ENCODE data around the gene SSBP3.
"Not testable (repeated sequence)": the region's sequence is repeated elsewhere in the genome, so short reads cannot be mapped to it uniquely, and the experiment has no call there.

The SSBP3 gene

DNA sequence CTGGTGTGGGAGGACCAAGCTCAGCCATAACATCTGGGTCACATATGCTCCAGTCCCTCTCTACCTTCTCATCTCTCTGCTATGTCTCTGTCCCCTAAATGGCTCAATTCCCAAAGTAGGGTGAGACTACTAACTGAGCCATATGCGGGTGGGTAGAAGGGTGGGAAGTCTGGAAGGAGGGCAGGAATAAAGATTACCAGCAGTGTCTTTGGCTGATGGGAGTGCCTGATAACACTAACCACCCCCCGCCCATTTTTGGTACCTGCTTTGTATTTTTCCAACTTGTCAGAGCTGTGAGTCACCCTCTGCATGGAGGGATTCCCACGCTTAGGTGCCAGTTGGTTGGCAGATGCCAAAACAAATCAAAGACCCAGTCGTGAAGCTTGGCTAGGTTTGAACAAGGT is 14.9 kb upstream of the SSBP3 start:
- peak; percentile 39 for ATAC-seq
- TF ChIP-seq RARB (CRISPR knock-in tag; IDR thresholded peaks at IDR 0.05) (no peak), ZNF70 (CRISPR knock-in tag; IDR thresholded peaks at IDR 0.05) (no peak), OSR1 (CRISPR knock-in tag; IDR thresholded peaks at IDR 0.05) (no peak)
- TF ChIP-seq, protein P1, sequence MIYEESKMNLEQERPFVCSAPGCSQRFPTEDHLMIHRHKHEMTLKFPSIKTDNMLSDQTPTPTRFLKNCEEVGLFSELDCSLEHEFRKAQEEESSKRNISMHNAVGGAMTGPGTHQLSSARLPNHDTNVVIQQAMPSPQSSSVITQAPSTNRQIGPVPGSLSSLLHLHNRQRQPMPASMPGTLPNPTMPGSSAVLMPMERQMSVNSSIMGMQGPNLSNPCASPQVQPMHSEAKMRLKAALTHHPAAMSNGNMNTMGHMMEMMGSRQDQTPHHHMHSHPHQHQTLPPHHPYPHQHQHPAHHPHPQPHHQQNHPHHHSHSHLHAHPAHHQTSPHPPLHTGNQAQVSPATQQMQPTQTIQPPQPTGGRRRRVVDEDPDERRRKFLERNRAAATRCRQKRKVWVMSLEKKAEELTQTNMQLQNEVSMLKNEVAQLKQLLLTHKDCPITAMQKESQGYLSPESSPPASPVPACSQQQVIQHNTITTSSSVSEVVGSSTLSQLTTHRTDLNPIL (CRISPR knock-in tag; IDR thresholded peaks at IDR 0.05; ENCODE audit: low read depth), result no peak
- TF ChIP-seq, protein P2, sequence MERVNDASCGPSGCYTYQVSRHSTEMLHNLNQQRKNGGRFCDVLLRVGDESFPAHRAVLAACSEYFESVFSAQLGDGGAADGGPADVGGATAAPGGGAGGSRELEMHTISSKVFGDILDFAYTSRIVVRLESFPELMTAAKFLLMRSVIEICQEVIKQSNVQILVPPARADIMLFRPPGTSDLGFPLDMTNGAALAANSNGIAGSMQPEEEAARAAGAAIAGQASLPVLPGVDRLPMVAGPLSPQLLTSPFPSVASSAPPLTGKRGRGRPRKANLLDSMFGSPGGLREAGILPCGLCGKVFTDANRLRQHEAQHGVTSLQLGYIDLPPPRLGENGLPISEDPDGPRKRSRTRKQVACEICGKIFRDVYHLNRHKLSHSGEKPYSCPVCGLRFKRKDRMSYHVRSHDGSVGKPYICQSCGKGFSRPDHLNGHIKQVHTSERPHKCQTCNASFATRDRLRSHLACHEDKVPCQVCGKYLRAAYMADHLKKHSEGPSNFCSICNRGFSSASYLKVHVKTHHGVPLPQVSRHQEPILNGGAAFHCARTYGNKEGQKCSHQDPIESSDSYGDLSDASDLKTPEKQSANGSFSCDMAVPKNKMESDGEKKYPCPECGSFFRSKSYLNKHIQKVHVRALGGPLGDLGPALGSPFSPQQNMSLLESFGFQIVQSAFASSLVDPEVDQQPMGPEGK (CRISPR knock-in tag; IDR thresholded peaks at IDR 0.05; ENCODE audit: borderline replicate concordance), result no peak

DNA sequence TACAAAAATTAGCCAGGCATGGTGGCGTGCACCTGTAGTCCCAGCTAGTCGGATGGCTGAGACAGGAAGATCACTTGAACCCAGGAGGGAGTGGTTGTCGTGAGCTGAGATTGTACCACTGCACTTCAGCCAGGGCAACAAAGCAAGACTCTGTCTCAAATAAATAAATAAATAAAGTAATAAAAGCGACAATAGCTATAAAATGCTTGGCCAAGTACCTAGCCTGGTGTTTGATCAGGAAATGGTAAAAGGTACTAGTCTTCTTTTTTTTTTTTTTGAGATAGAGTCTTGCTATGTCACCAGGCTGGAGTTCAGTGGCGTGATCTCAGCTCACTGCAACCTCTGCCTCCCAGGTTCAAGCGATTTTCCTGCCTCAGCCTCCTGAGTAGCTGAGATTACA is 12.4 kb upstream of the SSBP3 start:
- not testable (repeated sequence) for ATAC-seq

DNA sequence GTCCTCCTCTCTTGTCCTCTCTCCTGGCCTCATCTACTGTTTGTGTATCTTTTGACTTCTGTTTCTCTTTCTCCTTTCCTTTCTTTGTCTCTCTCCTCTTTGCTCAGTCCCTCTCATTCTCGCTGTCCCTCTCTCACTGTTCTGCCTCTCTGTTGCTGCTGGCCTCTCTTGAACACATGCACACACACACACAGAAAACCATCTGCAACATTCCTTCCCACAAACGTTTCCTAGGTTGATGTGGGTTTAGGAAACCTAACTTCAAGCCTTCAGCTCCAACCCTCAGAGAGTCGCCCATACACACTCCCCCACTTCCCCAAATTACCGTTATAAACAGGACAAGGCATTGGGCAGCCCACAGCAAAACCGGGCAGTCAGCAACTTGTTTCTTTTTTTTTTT is 10.9 kb upstream of the SSBP3 start:
- ATAC-seq, result no peak
- TF ChIP-seq PPARA (CRISPR knock-in tag; IDR thresholded peaks at IDR 0.05; ENCODE audit: borderline replicate concordance) (no peak), ISL1 (CRISPR knock-in tag; IDR thresholded peaks at IDR 0.05) (no peak), ZNF70 (CRISPR knock-in tag; IDR thresholded peaks at IDR 0.05) (no peak), TCF4 (CRISPR knock-in tag; IDR thresholded peaks at IDR 0.05; ENCODE audit: borderline replicate concordance) (no peak), RARB (CRISPR knock-in tag; IDR thresholded peaks at IDR 0.05) (no peak), ZFP30 (CRISPR knock-in tag; IDR thresholded peaks at IDR 0.05) (no peak), ZC3H10 (CRISPR knock-in tag; IDR thresholded peaks at IDR 0.05) (no peak), GLIS3 (CRISPR knock-in tag; IDR thresholded peaks at IDR 0.05) (no peak), SNAI2 (CRISPR knock-in tag; IDR thresholded peaks at IDR 0.05) (no peak)
- TF ChIP-seq, protein P3, sequence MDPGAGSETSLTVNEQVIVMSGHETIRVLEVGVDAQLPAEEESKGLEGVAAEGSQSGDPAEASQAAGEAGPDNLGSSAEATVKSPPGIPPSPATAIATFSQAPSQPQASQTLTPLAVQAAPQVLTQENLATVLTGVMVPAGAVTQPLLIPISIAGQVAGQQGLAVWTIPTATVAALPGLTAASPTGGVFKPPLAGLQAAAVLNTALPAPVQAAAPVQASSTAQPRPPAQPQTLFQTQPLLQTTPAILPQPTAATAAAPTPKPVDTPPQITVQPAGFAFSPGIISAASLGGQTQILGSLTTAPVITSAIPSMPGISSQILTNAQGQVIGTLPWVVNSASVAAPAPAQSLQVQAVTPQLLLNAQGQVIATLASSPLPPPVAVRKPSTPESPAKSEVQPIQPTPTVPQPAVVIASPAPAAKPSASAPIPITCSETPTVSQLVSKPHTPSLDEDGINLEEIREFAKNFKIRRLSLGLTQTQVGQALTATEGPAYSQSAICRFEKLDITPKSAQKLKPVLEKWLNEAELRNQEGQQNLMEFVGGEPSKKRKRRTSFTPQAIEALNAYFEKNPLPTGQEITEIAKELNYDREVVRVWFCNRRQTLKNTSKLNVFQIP (CRISPR knock-in tag; IDR thresholded peaks at IDR 0.05; ENCODE audit: borderline replicate concordance, low read depth), result no peak
- TF ChIP-seq, protein P1 (CRISPR knock-in tag; IDR thresholded peaks at IDR 0.05; ENCODE audit: low read depth), result no peak

DNA sequence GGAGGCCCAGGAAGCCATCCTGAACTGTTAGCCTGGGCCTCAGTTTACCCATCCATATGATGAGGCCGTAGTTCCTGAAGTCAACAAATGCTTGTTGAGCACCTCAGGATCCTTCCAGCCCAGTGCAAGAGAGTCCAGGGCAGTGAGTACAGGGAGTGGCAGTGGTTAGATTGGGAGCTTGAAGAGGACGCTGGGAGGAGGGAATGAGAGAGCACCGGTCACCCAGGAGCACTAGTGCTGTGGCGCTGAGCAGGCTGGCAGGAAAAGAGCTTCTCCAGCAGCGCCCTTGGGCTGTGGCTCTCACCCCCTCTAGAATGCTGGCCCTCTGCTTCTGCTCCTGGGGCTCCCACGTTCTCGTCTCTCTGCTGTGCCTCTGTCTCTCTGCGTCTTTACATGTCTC is 10.2 kb upstream of the SSBP3 start:
- no peak for ATAC-seq
- TF ChIP-seq PPARA (CRISPR knock-in tag; IDR thresholded peaks at IDR 0.05; ENCODE audit: borderline replicate concordance) (no peak), CSDC2 (CRISPR knock-in tag; IDR thresholded peaks at IDR 0.05) (no peak), TCF4 (CRISPR knock-in tag; IDR thresholded peaks at IDR 0.05; ENCODE audit: borderline replicate concordance) (no peak), BACH2 (CRISPR knock-in tag; IDR thresholded peaks at IDR 0.05; ENCODE audit: borderline replicate concordance) (no peak), GLIS3 (CRISPR knock-in tag; IDR thresholded peaks at IDR 0.05) (no peak), TOX (CRISPR knock-in tag; IDR thresholded peaks at IDR 0.05; ENCODE audit: borderline replicate concordance) (no peak), SNAI2 (CRISPR knock-in tag; IDR thresholded peaks at IDR 0.05) (no peak), ZNF565 (CRISPR knock-in tag; conservative IDR thresholded peaks at IDR 0.05; ENCODE audit: low read depth) (no peak), ZFP3 (CRISPR knock-in tag; IDR thresholded peaks at IDR 0.05) (no peak), ESRRG (CRISPR knock-in tag; IDR thresholded peaks at IDR 0.05) (no peak)
- TF ChIP-seq, protein P2 (CRISPR knock-in tag; IDR thresholded peaks at IDR 0.05; ENCODE audit: borderline replicate concordance), result no peak
- TF ChIP-seq, protein P1 (CRISPR knock-in tag; IDR thresholded peaks at IDR 0.05; ENCODE audit: low read depth), result no peak
- TF ChIP-seq, protein P4, sequence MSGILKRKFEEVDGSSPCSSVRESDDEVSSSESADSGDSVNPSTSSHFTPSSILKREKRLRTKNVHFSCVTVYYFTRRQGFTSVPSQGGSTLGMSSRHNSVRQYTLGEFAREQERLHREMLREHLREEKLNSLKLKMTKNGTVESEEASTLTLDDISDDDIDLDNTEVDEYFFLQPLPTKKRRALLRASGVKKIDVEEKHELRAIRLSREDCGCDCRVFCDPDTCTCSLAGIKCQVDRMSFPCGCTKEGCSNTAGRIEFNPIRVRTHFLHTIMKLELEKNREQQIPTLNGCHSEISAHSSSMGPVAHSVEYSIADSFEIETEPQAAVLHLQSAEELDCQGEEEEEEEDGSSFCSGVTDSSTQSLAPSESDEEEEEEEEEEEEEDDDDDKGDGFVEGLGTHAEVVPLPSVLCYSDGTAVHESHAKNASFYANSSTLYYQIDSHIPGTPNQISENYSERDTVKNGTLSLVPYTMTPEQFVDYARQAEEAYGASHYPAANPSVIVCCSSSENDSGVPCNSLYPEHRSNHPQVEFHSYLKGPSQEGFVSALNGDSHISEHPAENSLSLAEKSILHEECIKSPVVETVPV (CRISPR knock-in tag; IDR thresholded peaks at IDR 0.05), result no peak
- TF ChIP-seq, protein P3 (CRISPR knock-in tag; IDR thresholded peaks at IDR 0.05; ENCODE audit: borderline replicate concordance, low read depth), result no peak

All from SK-N-SH treated with all-trans-retinoic acid at 6 μM for 48 hours (cell line).